Ascending aorta (tissue), 2 donors: ENCODE results near the gene MED27. TPM values are rescaled to one million over a fixed set of nuclear protein-coding genes. Genes with fewer than 3 reads are reported as not detected.

ENCODE experiments used
- DNase-seq, 2 donors: peaks; one replicate each; pipeline ENCODE4 v3.0.0-alpha.2; 2019; ENCODE audit warnings: low spot score in 2 of 2
- H3K27ac ChIP-seq, 2 donors: fragments of 200-600 bp; sonication (generic); one replicate each; pipeline ENCODE4 v1.5.1; 2016 to 2017; ENCODE audit warnings: mild to moderate bottlenecking in 1 of 2
- H3K27me3 ChIP-seq: fragments of 200-600 bp; sonication (generic); one replicate; pipeline ENCODE4 v1.5.1; 2017
- H3K36me3 ChIP-seq, 2 donors: fragments of 200-600 bp; sonication (generic); one replicate each; pipeline ENCODE4 v1.5.1; 2016
- H3K4me1 ChIP-seq, 2 donors: fragments of 200-600 bp; sonication (generic); one replicate each; pipeline ENCODE4 v1.5.1; 2016 to 2017; ENCODE audit warnings: mild to moderate bottlenecking in 1 of 2
- H3K4me3 ChIP-seq, 2 donors: fragments of 200-600 bp; sonication (generic); one replicate each; pipeline ENCODE4 v1.5.1; 2016 to 2017; ENCODE audit warnings: mild to moderate bottlenecking in 1 of 2
- H3K9me3 ChIP-seq, 2 donors: fragments of 200-600 bp; sonication (generic); one replicate each; pipeline ENCODE4 v1.5.1; 2016
- intact Hi-C: fragments of 100-400 bp; cut with DNase I; formaldehyde crosslinking; loops from one replicate; pipeline ENCODE4 v1.15.1; 2023
- total RNA-seq: library from RNA; depleted of rRNA; stranded (reverse); fragments of >200 nt; gene quantifications from one replicate; pipeline ENCODE4 v1.1.0, GENCODE V29; 2016
- TF ChIP-seq, protein P1 (sequence below), 3 experiments: fragments of 200-600 bp in 2 of 3; fragments of 450-650 bp in 1 of 3; sonication (generic) in 2 of 3; IDR thresholded peaks; one replicate each; pipeline ENCODE4 v1.5.1; 2016 to 2019; ENCODE audit warnings: antibody characterized with exemption in 3 of 3, mild to moderate bottlenecking in 1 of 3, moderate library complexity in 1 of 3

MED27 gene
- total RNA-seq, 1 donor from 2014 or later, result 19.4 TPM

DNA sequence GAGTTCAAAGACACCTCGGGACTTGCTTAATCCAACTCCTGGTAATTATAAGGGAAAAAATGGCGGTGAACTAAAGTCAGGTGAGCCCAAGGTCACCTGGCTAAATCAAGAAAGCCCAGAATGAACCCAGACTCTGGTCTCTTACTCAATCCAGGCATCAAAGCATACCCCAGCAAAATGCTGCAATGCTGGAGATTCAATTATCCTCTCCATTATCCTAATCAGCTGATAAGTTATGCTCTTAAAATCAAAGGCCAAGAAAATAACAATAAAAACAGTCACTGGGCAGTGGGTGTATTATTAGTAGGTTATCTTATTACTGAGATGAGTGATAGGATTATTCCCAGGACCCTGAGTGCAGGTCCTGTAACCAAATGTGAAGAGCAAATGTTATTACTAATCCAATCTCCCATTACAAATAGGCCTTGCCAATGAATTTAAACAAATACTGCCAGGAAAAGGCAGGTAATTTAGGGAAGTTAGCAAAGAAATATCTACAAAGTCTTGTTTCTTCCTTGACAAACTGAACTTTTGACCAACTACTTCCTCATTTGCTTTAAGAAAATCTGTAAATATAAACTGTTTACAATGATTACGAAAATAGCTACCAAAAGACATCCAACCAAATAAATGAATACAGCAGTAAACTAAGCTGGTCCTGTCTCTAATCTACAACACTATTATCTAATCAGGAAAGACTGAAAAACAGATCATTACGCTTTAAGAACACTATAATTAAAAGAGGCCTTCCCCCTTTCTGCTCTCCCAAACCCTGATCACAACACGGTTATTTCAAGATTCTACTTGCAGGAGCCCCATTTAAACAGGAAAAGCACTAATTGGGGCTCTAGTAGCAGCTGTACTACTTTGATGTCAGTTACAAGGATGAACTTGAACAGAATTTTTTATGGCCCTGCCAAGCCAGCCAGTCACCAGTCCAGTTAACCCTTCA is 103.2 kb downstream of the MED27 start:
- DNase-seq, result no peak
- no peaks in the 10 kb centered on the region for H3K9me3 ChIP-seq
- H3K27me3 ChIP-seq, result no peaks in the 10 kb centered on the region
- peaks cover 0 to 6% of the 10 kb centered on the region in 2 donors for H3K36me3 ChIP-seq
- intact Hi-C loops, result no loop called here
- H3K27ac ChIP-seq, result no peak overlapping the region
- peaks cover 0 to 3% of the 10 kb centered on the region in 2 donors for H3K4me1 ChIP-seq
- TF ChIP-seq, protein P1, sequence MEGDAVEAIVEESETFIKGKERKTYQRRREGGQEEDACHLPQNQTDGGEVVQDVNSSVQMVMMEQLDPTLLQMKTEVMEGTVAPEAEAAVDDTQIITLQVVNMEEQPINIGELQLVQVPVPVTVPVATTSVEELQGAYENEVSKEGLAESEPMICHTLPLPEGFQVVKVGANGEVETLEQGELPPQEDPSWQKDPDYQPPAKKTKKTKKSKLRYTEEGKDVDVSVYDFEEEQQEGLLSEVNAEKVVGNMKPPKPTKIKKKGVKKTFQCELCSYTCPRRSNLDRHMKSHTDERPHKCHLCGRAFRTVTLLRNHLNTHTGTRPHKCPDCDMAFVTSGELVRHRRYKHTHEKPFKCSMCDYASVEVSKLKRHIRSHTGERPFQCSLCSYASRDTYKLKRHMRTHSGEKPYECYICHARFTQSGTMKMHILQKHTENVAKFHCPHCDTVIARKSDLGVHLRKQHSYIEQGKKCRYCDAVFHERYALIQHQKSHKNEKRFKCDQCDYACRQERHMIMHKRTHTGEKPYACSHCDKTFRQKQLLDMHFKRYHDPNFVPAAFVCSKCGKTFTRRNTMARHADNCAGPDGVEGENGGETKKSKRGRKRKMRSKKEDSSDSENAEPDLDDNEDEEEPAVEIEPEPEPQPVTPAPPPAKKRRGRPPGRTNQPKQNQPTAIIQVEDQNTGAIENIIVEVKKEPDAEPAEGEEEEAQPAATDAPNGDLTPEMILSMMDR (IDR thresholded peaks at IDR 0.05), result no peak
- H3K4me3 ChIP-seq, result no peak overlapping the region

- Histone ChIP-seq H3K27ac (no peak overlapping the region), H3K27me3 (no peaks in the 10 kb centered on the region), H3K9me3 (no peaks in the 10 kb centered on the region), H3K4me3 (no peak overlapping the region), H3K4me1 (no peaks in the 10 kb centered on the region), H3K36me3 (peaks cover 0 to 6% of the 10 kb centered on the region in 2 donors)
- TF ChIP-seq, protein P1 (IDR thresholded peaks at IDR 0.05), result no peak
- intact Hi-C loops, result no loop called here
- DNase-seq, result no peak
Observed at GRCh38 chr9:131972889-131973288, 106.8 kb downstream of the MED27 start.

GRCh38 chr9:131971482-131972074 is 108.1 kb downstream of the MED27 start:
- TF ChIP-seq, protein P1 (IDR thresholded peaks at IDR 0.05), result no peak
- Histone ChIP-seq H3K36me3 (peaks cover 0 to 6% of the 10 kb centered on the region in 2 donors), H3K4me1 (no peaks in the 10 kb centered on the region), H3K27ac (no peak overlapping the region), H3K9me3 (no peaks in the 10 kb centered on the region), H3K27me3 (no peaks in the 10 kb centered on the region), H3K4me3 (no peak overlapping the region)
- intact Hi-C loops, result no loop called here
- no peak for DNase-seq

GRCh38 chr9:131969469-131969989 is 110.1 kb downstream of the MED27 start:
- TF ChIP-seq, protein P1 (IDR thresholded peaks at IDR 0.05), result no peak
- Histone ChIP-seq H3K4me3 (no peak overlapping the region), H3K36me3 (peaks cover 0 to 6% of the 10 kb centered on the region in 2 donors), H3K4me1 (no peaks in the 10 kb centered on the region), H3K27ac (no peak overlapping the region), H3K27me3 (no peaks in the 10 kb centered on the region), H3K9me3 (no peaks in the 10 kb centered on the region)
- intact Hi-C loops, result no loop called here
- DNase-seq, result no peak

- TF ChIP-seq, protein P1 (IDR thresholded peaks at IDR 0.05), result no peak
- Histone ChIP-seq H3K27me3 (no peaks in the 10 kb centered on the region), H3K4me1 (no peaks in the 10 kb centered on the region), H3K9me3 (no peaks in the 10 kb centered on the region), H3K27ac (no peak overlapping the region), H3K4me3 (no peak overlapping the region), H3K36me3 (peaks cover 0 to 6% of the 10 kb centered on the region in 2 donors)
- DNase-seq, result no peak
- intact Hi-C loops, result no loop called here
Observed at GRCh38 chr9:131968632-131969031, 111.0 kb downstream of the MED27 start.
